ENCODE results near the gene ZNF532. TPM values are rescaled to one million over a fixed set of nuclear protein-coding genes. Genes with fewer than 3 reads are reported as not detected.

ZNF532 gene
- total and polyA plus RNA-seq, 8 donors = 56.2 to 153 (median 142) TPM

GRCh38 chr18:58858591-58859468 is 5.8 kb upstream of the ZNF532 start:
- Histone ChIP-seq H3K27ac (peak overlapping the region in 1 of 2 donors; percentile 50), H3K4me1 (peaks cover 5 to 11% of the 10 kb centered on the region in 2 donors), H3K27me3 (peaks cover 0 to 15% of the 10 kb centered on the region in 2 donors), H3K4me3 (no peak overlapping the region), H3K9me3 (no peaks in the 10 kb centered on the region), H3K36me3 (no peaks in the 10 kb centered on the region)
- no peak for TF ChIP-seq CTCF (IDR thresholded peaks at IDR 0.05)
- intact Hi-C loops (cut with DNase I) = no loop called here
- ATAC-seq = peak; percentile 44
- peak in 2 of 4 donors; percentile 70 to 84 for DNase-seq

GRCh38 chr18:58859907-58860306 is 4.8 kb upstream of the ZNF532 start:
- H3K4me1 ChIP-seq = peaks cover 7 to 22% of the 10 kb centered on the region in 2 donors
- H3K4me3 ChIP-seq = no peak overlapping the region
- peaks cover 0 to 26% of the 10 kb centered on the region in 2 donors for H3K27me3 ChIP-seq
- no peak for TF ChIP-seq CTCF (IDR thresholded peaks at IDR 0.05)
- no peaks in the 10 kb centered on the region for H3K36me3 ChIP-seq
- DNase-seq = no peak
- intact Hi-C loops (cut with DNase I) = no loop called here
- no peaks in the 10 kb centered on the region for H3K9me3 ChIP-seq
- peak overlapping the region; percentile 18 to 50 for H3K27ac ChIP-seq
- no peak for ATAC-seq

GRCh38 chr18:58860747-58861231 is 3.9 kb upstream of the ZNF532 start:
- ATAC-seq (no peak), DNase-seq (peak in 1 of 4 donors; percentile 56)
- Histone ChIP-seq H3K4me1 (peaks cover 7 to 31% of the 10 kb centered on the region in 2 donors), H3K36me3 (no peaks in the 10 kb centered on the region), H3K4me3 (no peak overlapping the region), H3K9me3 (no peaks in the 10 kb centered on the region), H3K27ac (peak overlapping the region in 1 of 2 donors; percentile 50), H3K27me3 (peaks cover 0 to 32% of the 10 kb centered on the region in 2 donors)
- intact Hi-C loops (cut with DNase I) = no loop called here
- TF ChIP-seq CTCF (IDR thresholded peaks at IDR 0.05) = no peak

GRCh38 chr18:58861353-58861752 is 3.3 kb upstream of the ZNF532 start:
- Histone ChIP-seq H3K36me3 (no peaks in the 10 kb centered on the region), H3K4me3 (no peak overlapping the region), H3K27ac (peak overlapping the region in 1 of 2 donors; percentile 28), H3K9me3 (no peaks in the 10 kb centered on the region), H3K4me1 (peaks cover 7 to 35% of the 10 kb centered on the region in 2 donors), H3K27me3 (peaks cover 0 to 32% of the 10 kb centered on the region in 2 donors)
- DNase-seq = no peak
- ATAC-seq = no peak
- TF ChIP-seq CTCF (IDR thresholded peaks at IDR 0.05) = no peak
- intact Hi-C loops (cut with DNase I) = no loop called here

- no peak for ATAC-seq
- no peak overlapping the region for H3K4me3 ChIP-seq
- DNase-seq = no peak
- intact Hi-C loops (cut with DNase I) = no loop called here
- H3K9me3 ChIP-seq = no peaks in the 10 kb centered on the region
- H3K27ac ChIP-seq = peak overlapping the region in 1 of 2 donors; percentile 28
- TF ChIP-seq CTCF (IDR thresholded peaks at IDR 0.05) = no peak
- H3K36me3 ChIP-seq = no peaks in the 10 kb centered on the region
- peaks cover 7 to 37% of the 10 kb centered on the region in 2 donors for H3K4me1 ChIP-seq
- peaks cover 0 to 32% of the 10 kb centered on the region in 2 donors for H3K27me3 ChIP-seq
Measured at GRCh38 chr18:58861861-58862301, 2.8 kb upstream of the ZNF532 start.

Data from left lung (tissue), 10 donors.